ENCODE data around the gene FAM3D. TPM values are rescaled to one million over a fixed set of nuclear protein-coding genes. Genes with fewer than 3 reads are reported as not detected.

FAM3D gene
- polyA plus RNA-seq (2012; ENCODE audit: insufficient read length, low read depth) = not detected

GRCh38 chr3:58666683-58667082, at the start of gene FAM3D:
FAM3D (minus strand) TSS chr3:58666774; CDS start chr3:58655563, 11,211 bp downstream.
- no peak for TF ChIP-seq REST (IDR thresholded peaks at IDR 0.05; ENCODE audit: insufficient read depth in 1 of 2, low read depth in 2 of 2, low read length in 2 of 2)

GRCh38 chr3:58713715-58714401, 47.3 kb upstream of the FAM3D start:
- TF ChIP-seq REST (IDR thresholded peaks at IDR 0.05; ENCODE audit: insufficient read depth in 1 of 2, low read depth in 2 of 2, low read length in 2 of 2) = no peak
- no peak for TF ChIP-seq TAF1 (IDR thresholded peaks at IDR 0.05; ENCODE audit: borderline replicate concordance, insufficient read depth, low read length)
- TF ChIP-seq SIN3A (IDR thresholded peaks at IDR 0.05; ENCODE audit: borderline replicate concordance, insufficient read depth, low read length) = no peak
- no peak for TF ChIP-seq FOXP2 (optimal IDR thresholded peaks at IDR 0.05; ENCODE audit: borderline replicate concordance, extremely low read depth, extremely low read length, insufficient read depth)
- TF ChIP-seq POLR2AphosphoS5 (IDR thresholded peaks at IDR 0.05; ENCODE audit: low read depth, low read length) = no peak

- TF ChIP-seq POLR2AphosphoS5 (IDR thresholded peaks at IDR 0.05; ENCODE audit: low read depth, low read length) = no peak
- TF ChIP-seq TAF1 (IDR thresholded peaks at IDR 0.05; ENCODE audit: borderline replicate concordance, insufficient read depth, low read length) = no peak
- no peak for TF ChIP-seq REST (IDR thresholded peaks at IDR 0.05; ENCODE audit: insufficient read depth in 1 of 2, low read depth in 2 of 2, low read length in 2 of 2)
- no peak for TF ChIP-seq SIN3A (IDR thresholded peaks at IDR 0.05; ENCODE audit: borderline replicate concordance, insufficient read depth, low read length)
- TF ChIP-seq FOXP2 (optimal IDR thresholded peaks at IDR 0.05; ENCODE audit: borderline replicate concordance, extremely low read depth, extremely low read length, insufficient read depth) = no peak
Observed at GRCh38 chr3:58711871-58712270, 45.3 kb upstream of the FAM3D start.

GRCh38 chr3:58708116-58708791, 41.7 kb upstream of the FAM3D start:
- no peak for TF ChIP-seq FOXP2 (optimal IDR thresholded peaks at IDR 0.05; ENCODE audit: borderline replicate concordance, extremely low read depth, extremely low read length, insufficient read depth)
- no peak for TF ChIP-seq TAF1 (IDR thresholded peaks at IDR 0.05; ENCODE audit: borderline replicate concordance, insufficient read depth, low read length)
- TF ChIP-seq POLR2AphosphoS5 (IDR thresholded peaks at IDR 0.05; ENCODE audit: low read depth, low read length) = no peak
- no peak for TF ChIP-seq REST (IDR thresholded peaks at IDR 0.05; ENCODE audit: insufficient read depth in 1 of 2, low read depth in 2 of 2, low read length in 2 of 2)
- TF ChIP-seq SIN3A (IDR thresholded peaks at IDR 0.05; ENCODE audit: borderline replicate concordance, insufficient read depth, low read length) = no peak
